Stimulated activated naive CD4-positive, alpha-beta T cell (primary cell): ENCODE results near the gene TCHHL1.
A peak's percentile ranks its signal among the peaks of the same experiment; 100 is the strongest.
"Not testable (repeated sequence)": the region's sequence is repeated elsewhere in the genome, so short reads cannot be mapped to it uniquely, and the experiment has no call there.

Experiments used
- DNase-seq, 6 experiments: peaks; one replicate each; lab custom pipeline; 2025; lab: John Stamatoyannopoulos, UW

TCHHL1 gene

GRCh38 chr1:152086760-152087159 lies 2.1 kb downstream of the TCHHL1 start:
- no peak for DNase-seq

DNA sequence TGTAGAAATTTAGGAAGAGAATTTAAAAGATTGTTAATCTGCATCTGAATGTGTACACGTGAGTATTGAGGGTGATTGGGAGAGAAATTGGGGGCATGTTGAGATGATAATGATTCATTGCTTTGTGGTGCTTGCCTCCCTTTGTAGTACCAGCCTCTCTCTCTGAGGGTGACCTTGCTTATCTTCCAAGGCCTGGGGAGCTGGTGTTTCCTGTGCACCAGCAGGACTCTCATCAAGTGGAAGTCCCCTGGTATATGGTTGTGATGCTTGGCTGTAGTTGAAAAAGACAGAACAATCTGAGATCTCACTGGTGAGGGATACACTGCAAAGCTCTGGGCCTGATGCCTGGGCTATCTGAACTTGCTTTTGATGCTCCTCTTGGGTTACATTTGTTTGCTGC lies 4.0 kb downstream of the TCHHL1 start:
- DNase-seq, result no peak

- DNase-seq, result not testable (repeated sequence)
Observed at GRCh38 chr1:152081026-152081425, 7.8 kb downstream of the TCHHL1 start.

DNA sequence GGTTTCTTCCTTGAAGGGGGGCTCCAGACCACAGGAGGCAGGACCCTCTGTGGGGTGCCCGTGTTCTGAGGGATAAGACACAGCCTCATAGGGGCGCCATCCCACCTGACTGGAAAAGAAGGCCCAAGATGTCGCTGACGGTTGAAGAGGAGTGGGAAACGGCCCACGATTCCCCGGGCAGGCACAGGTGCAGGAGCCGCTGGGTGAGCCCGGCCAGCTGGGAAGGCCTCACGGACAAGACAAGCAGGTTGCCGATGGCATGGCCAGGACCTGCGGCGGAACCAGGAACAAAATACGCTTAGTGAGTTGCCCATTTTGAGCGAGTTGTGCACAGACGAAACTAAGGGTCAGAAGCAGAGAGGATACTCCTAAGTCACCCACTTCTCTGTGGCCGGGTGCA lies 8.4 kb downstream of the TCHHL1 start:
- not testable (repeated sequence) for DNase-seq

GRCh38 chr1:152078831-152079441 lies 9.9 kb downstream of the TCHHL1 start:
- DNase-seq, result no peak

DNA sequence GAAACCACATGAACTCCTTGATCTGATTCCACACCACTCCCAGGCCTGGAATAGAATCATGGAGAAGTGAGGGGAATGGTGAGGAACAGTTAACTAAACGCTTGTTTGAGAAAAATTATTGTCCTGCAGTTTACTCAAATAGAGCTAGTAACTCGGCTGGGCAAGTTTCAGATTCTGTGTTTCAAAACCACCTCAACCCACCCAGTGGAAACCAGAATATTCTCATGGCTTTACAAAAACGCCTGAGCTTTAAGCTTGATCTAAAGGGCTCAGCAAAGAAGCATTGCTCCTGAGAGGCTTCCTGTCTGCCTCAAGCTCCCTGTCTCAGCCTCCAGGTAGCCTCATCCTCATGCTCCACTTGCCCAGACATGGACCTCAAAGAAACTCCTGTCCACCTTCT lies 16.6 kb downstream of the TCHHL1 start:
- DNase-seq, result no peak

DNA sequence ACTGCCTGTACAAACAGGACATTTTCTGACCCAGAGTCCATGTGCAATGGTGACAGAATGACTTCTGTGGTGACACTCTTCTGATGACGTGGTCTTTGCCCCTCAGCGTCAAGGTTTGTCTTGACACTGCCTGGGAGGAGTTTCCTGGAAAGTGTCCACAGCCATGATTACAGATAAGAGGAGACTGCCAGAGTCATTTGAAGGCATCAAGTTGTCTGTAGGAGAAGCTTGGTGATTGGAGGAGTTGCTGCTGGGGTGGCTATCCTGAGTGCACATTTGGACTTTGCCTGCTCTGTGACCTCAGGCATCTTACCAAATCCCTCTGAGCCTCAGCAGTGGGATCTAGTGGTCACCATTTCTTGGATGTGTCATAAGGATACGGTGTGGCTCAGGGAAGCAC lies 17.7 kb downstream of the TCHHL1 start:
- DNase-seq, result no peak

DNA sequence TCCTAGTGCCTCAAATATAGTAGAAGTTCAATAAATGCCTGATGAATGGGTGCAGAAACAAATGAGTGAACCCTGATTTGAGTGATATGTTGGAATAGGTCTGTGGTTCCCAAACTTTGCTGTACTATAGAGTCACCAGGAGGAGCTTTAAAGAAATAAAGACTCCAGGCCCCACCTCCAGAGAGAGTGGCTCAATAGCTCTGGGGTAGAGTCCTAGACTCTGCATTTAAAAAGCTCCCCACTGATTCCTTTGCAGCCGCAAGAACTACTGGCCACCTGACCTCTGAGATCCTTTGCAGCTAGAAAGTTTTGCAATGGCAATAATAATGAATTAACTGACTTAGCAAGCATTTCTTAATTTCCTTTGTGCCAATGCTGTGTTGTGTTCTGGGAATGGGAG lies 20.9 kb downstream of the TCHHL1 start:
- DNase-seq, result no peak

DNA sequence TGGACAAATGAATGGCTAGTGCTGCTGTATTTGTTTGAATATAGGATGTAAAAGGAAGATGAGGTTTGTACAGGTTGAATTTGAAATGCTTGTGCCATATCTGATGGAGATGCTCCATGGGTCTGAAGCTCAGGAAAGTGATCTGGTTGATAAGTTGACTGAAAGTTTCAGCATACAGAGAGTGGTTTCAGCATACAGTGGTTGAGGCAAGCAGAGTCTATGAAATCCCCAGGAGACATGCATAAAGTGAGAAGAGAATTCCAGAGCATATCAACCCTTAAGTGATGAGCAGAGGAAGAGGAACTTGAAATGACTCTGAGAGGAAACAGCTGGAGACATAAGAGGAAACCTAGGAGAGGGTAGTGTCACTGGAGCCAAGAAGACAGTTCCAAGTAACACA lies 21.7 kb downstream of the TCHHL1 start:
- no peak for DNase-seq

GRCh38 chr1:152061952-152062351 lies 26.9 kb downstream of the TCHHL1 start:
- DNase-seq, result no peak

DNA sequence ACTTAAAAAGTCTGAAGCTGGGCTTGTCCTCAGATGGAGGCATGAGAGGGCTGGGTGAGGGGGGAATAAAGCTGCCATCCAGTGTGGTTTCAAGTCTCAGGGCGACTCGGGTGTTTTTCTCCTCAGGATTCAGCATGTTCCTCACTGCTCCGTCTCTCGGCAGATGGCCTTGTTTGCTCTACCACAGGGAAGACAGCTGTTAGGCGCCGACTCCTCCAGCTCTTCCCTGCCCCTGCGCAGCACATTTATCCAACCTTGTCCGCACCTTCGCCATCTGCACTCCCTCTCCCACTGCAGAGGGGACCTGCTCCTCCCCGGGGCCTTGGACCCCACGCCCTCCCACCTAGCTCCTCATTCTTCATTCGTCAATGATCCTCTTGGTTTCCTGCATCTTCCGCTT lies 35.5 kb downstream of the TCHHL1 start:
- DNase-seq, result no peak

DNA sequence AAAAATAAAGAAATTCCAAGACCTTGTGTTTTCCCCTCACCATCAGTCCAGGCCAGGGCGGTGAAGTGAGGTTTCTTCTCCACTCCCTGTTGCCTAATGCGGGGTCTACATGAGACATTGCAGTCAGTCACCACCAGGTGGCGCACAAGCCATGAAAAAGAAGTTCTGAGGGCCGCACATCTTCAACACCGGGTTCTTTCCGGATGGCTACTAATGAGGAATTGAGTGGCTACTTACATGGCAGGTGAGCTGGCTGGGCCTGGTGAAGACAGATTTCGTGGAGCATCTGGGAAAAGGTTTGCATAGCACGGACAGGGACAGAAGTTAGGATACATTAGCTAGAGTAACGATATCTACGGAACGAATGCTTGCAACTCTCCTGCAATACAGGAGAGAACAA lies 36.3 kb downstream of the TCHHL1 start:
- peak; percentile 37 to 81 (median 73) for DNase-seq

DNA sequence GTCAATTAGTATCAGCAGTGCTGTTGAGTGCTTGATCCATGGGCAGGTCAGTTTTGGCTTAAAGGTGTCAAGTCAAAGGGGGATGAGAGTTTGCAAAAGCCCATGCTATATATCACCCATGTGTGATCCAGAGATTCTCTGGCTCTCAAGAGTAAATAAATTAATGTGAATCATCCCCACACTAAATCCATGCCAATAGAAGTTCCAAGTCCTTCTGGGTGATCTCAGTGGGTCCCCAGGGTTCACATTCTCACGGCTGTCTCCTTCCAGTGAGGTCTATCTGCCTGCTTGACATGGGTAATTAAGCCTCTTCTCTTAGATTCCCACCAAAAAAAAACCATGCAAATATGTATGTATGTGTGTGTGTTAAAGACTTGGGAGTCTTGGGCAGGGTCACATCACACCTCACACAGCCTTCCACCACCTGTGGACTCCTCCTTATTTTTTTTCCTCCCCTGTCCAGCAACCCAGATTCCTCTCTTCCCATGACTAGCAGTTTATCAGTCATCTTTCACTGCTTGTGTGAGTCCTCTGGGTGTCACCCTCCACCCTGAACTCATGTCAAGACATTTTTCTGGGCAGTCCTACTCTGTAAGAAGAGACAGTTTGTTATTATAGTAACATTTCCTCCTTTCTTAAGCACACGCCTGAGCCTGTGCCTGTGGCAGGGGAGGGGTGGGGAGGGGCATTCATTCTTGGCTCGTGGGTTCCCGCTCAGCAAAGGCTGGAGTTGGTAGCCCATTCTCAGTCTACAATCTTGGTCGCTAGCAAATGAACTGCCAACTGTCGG lies 37.8 kb downstream of the TCHHL1 start:
- no peak for DNase-seq

GRCh38 chr1:152049291-152050083 lies 39.4 kb downstream of the TCHHL1 start:
- DNase-seq, result no peak

DNA sequence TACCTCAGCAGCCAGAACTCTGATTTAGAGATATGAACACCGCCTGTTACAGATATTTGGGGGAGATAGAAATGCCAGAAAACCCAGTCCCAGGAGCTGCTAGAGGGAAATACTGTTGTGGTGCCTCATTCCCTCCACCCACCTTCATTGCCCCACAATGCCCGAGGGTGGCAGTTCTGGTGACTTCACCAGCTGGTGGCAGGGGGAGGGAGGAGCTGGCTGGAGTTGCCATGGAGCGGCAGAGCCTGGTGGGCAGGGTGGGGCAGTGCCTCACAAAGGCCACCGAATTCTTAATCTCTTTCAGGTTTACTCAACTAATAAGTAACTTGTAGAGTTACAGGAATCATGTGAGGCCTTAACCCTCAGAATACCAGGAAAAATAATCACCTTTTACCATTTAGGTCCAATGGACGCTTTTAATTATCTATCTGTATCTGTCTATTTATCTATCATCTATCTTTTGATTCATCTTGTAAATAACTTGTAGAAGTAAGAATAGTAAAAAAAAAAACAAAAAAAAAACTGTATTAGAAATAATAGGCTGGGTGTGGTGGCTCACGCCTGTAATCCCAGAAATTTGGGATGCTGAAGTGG lies 40.4 kb downstream of the TCHHL1 start:
- peak in 1 of 6 experiments; percentile 12 for DNase-seq

- peak; percentile 59 to 75 (median 64) for DNase-seq
Observed at GRCh38 chr1:152047730-152048415, 41.0 kb downstream of the TCHHL1 start.

DNA sequence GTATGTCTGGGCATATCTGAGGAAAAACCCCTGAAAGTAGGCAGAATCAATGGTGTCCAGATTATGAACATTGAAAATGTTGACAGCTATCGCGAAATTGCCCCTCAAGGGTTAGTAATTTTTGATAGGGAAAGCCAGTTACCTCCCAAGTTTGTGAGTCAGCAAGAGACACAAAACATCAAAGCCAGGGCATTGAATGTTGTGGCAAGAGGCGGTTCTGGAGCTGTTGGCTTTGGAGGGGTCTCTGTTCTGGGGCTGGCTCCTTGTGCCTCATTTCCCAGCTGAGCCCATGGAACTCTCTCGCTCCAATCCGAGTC lies 41.5 kb downstream of the TCHHL1 start:
- DNase-seq, result no peak

GRCh38 chr1:152044386-152044785 lies 44.5 kb downstream of the TCHHL1 start:
- no peak for DNase-seq

GRCh38 chr1:152043870-152044269 lies 45.0 kb downstream of the TCHHL1 start:
- no peak for DNase-seq

- no peak for DNase-seq
Observed at GRCh38 chr1:152042030-152042429, 46.8 kb downstream of the TCHHL1 start.

GRCh38 chr1:152039886-152040285 lies 49.0 kb downstream of the TCHHL1 start:
- no peak for DNase-seq

GRCh38 chr1:152039461-152039860 lies 49.4 kb downstream of the TCHHL1 start:
- no peak for DNase-seq
